Right lobe of liver (tissue), 6 donors: Measurements from ENCODE around the gene GRM7. TPM values are rescaled to one million over a fixed set of nuclear protein-coding genes. Genes with fewer than 3 reads are reported as not detected.

Experiments used
- ATAC-seq, 4 donors: fragments of 200-7000 bp; cut with Tn5 transposase; one replicate each; pipeline ENCODE4 v1.9.1; 2020; ENCODE audit warnings: mild to moderate bottlenecking in 4 of 4, moderate library complexity in 4 of 4
- DNase-seq, 3 donors: peaks; one replicate each; pipeline ENCODE4 v3.0.0-alpha.2; 2020
- H3K27ac ChIP-seq, 3 donors: fragments of 200-600 bp; one replicate each; pipeline ENCODE4 v1.8.0; 2022
- H3K27me3 ChIP-seq, 2 donors: fragments of 200-600 bp; one replicate each; pipeline ENCODE4 v1.8.0; 2022
- H3K36me3 ChIP-seq, 4 donors: fragments of 200-600 bp; sonication (generic) in 1 of 4; one replicate each; pipeline versions ENCODE4 v1.5.1 to v1.8.0; 2017 to 2022; ENCODE audit warnings: control low read depth in 1 of 4
- H3K4me1 ChIP-seq, 4 donors: fragments of 200-600 bp; sonication (generic) in 1 of 4; one replicate each; pipeline versions ENCODE4 v1.5.1 to v1.8.0; 2017 to 2022; ENCODE audit warnings: control low read depth in 1 of 4
- H3K4me3 ChIP-seq, 3 donors: fragments of 200-600 bp; one replicate each; pipeline ENCODE4 v1.8.0; 2022
- H3K9me3 ChIP-seq, 4 donors: fragments of 200-600 bp; sonication (generic) in 1 of 4; one replicate each; pipeline versions ENCODE4 v1.5.1 to v1.8.0; 2017 to 2022; ENCODE audit warnings: control low read depth in 1 of 4
- CTCF ChIP-seq, 4 donors: fragments of 200-600 bp in 3 of 4; fragments of 450-650 bp in 1 of 4; IDR thresholded peaks; one replicate each; pipeline versions ENCODE4 v1.5.1 to v1.8.0; 2016 to 2022; ENCODE audit warnings: antibody characterized with exemption in 4 of 4, mild to moderate bottlenecking in 2 of 4
- POLR2A ChIP-seq: fragments of 450-650 bp; IDR thresholded peaks from one replicate; pipeline ENCODE4 v1.6.1; 2017; ENCODE audit warnings: antibody characterized with exemption, mild to moderate bottlenecking
- WGBS: methylation state at CpG from one replicate; pipeline ENCODE4 v1.1.6; 2018; ENCODE audit warnings: low coverage, low lambda C conversion rate; ENCODE audit not compliant: insufficient coverage; ENCODE audit errors: missing lambda C conversion rate; 5-methylcytosine and 5-hydroxymethylcytosine counted together
- intact Hi-C, 2 donors: fragments of 100-400 bp; cut with DNase I; formaldehyde crosslinking; loops; one replicate each; pipeline versions ENCODE4 v1.11.2 to v1.14.1; 2022
- total RNA-seq, 6 experiments: library from RNA; depleted of rRNA in 2 of 6; stranded (reverse); fragments of >200 nt in 2 of 6; fragmentation: NEBNext Ultra II Directional in 3 of 6; extraction: Animal tissue kit (Norgen Biotek cat#: 25700) in 3 of 6; gene quantifications; one replicate each; pipeline versions ENCODE4 v1.1.0 to v1.2.4, GENCODE V29; 2016 to 2023
- donor health status: DM: no; HTN: yes; CAD: no.
- donor health status: DM: no; HTN: no; CAD: no.
- donor health status: DM: no; HTN: no; CAD: no.
- donor health status: DM: no; HTN: yes; CAD: no.
- donor health status: DM: no; HTN: yes; CAD: no.

Gene GRM7
- total RNA-seq, 6 experiments from 2014 or later: 0.20 to 0.56 TPM; not detected in 4

DNA sequence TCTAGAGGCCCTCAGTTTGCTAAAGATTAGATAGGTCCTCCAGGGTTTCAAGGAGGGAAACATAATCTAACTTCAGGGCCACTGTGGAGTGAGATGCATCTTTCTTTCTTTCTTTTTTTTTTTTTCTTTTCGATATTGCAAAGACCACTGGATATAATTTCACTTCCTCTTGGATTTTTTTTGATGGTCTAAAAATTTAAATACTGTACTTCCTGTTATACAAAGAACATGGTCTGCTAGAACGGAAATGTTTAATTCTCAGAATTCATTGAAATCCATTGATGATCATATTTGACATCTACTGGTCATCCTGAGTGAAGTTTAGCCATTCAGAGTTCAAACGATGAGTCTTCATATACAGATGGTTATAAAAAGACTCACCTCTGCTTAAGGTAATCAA lies 832.0 kb downstream of the GRM7 start:
- DNase-seq (no peak), ATAC-seq (no peak)
- TF ChIP-seq CTCF (IDR thresholded peaks at IDR 0.05) (no peak), POLR2A (no peak)
- H3K27me3 ChIP-seq: no peaks in the 10 kb centered on the region
- intact Hi-C loops: no loop called here
- no peak overlapping the region for H3K4me3 ChIP-seq
- no peak overlapping the region for H3K27ac ChIP-seq
- H3K4me1 ChIP-seq: no peaks in the 10 kb centered on the region
- H3K36me3 ChIP-seq: no peaks in the 10 kb centered on the region
- WGBS: 31% methylated on average over 3 of the region's 3 CpGs
- H3K9me3 ChIP-seq: no peaks in the 10 kb centered on the region

GRCh38 chr3:7693976-7694375 lies 833.1 kb downstream of the GRM7 start:
- intact Hi-C loops: no loop called here
- ATAC-seq: no peak
- no peaks in the 10 kb centered on the region for H3K4me1 ChIP-seq
- no peaks in the 10 kb centered on the region for H3K9me3 ChIP-seq
- WGBS: 74% methylated on average over 2 of the region's 2 CpGs
- no peaks in the 10 kb centered on the region for H3K27me3 ChIP-seq
- no peak overlapping the region for H3K27ac ChIP-seq
- no peaks in the 10 kb centered on the region for H3K36me3 ChIP-seq
- no peak overlapping the region for H3K4me3 ChIP-seq
- TF ChIP-seq POLR2A: no peak
- TF ChIP-seq CTCF (IDR thresholded peaks at IDR 0.05): no peak
- no peak for DNase-seq

- DNase-seq: no peak
- 15% methylated on average over 1 of the region's 1 CpG for WGBS
- H3K27ac ChIP-seq: no peak overlapping the region
- no peaks in the 10 kb centered on the region for H3K9me3 ChIP-seq
- TF ChIP-seq CTCF (IDR thresholded peaks at IDR 0.05): no peak
- no peak for TF ChIP-seq POLR2A
- no peak overlapping the region for H3K4me3 ChIP-seq
- no peak for ATAC-seq
- no peaks in the 10 kb centered on the region for H3K4me1 ChIP-seq
- no peaks in the 10 kb centered on the region for H3K36me3 ChIP-seq
- H3K27me3 ChIP-seq: no peaks in the 10 kb centered on the region
- intact Hi-C loops: no loop called here
Observed at GRCh38 chr3:7695049-7695448, 834.1 kb downstream of the GRM7 start.

- Histone ChIP-seq H3K27me3 (no peaks in the 10 kb centered on the region), H3K36me3 (no peaks in the 10 kb centered on the region), H3K4me1 (no peaks in the 10 kb centered on the region), H3K9me3 (no peaks in the 10 kb centered on the region), H3K4me3 (no peak overlapping the region), H3K27ac (no peak overlapping the region)
- intact Hi-C loops: no loop called here
- 68% methylated on average over 2 of the region's 2 CpGs for WGBS
- DNase-seq (no peak), ATAC-seq (no peak)
- TF ChIP-seq CTCF (IDR thresholded peaks at IDR 0.05) (no peak), POLR2A (no peak)
Observed at GRCh38 chr3:7696320-7696719, 835.4 kb downstream of the GRM7 start.

DNA sequence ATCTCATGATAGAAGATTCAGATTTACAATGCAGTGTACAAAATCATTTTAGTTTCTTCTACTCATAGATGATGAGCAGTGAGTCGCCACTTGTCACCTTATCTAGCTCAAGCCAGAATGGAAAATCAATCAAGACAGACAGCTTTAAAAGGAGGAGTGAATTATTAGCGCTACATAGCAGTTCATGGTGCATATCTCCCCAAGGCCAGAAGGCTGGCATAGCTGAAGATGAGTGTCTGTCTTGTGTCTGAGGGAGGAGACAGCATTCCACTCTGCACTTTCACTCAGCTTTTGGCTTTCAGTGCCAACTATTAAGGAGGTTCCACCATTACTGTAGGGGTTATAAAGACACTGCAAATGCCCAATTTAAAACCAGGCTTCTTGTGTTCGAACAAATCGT lies 836.6 kb downstream of the GRM7 start:
- TF ChIP-seq CTCF (IDR thresholded peaks at IDR 0.05) (no peak), POLR2A (no peak)
- intact Hi-C loops: no loop called here
- DNase-seq (no peak), ATAC-seq (no peak)
- Histone ChIP-seq H3K4me1 (no peaks in the 10 kb centered on the region), H3K36me3 (no peaks in the 10 kb centered on the region), H3K27me3 (no peaks in the 10 kb centered on the region), H3K9me3 (no peaks in the 10 kb centered on the region), H3K27ac (no peak overlapping the region), H3K4me3 (no peak overlapping the region)
- 52% methylated on average over 4 of the region's 4 CpGs for WGBS
